Heart right ventricle (tissue), 16 donors: ENCODE data around the gene TRAIP. TPM values are rescaled to one million over a fixed set of nuclear protein-coding genes. Genes with fewer than 3 reads are reported as not detected.
A peak's percentile ranks its signal among the peaks of the same experiment; 100 is the strongest.

Experiments used
- ATAC-seq, 8 donors: fragments of 200-7000 bp; cut with Tn5 transposase; one replicate each; pipeline ENCODE4 v1.9.1; 2020; ENCODE audit warnings: mild to moderate bottlenecking in 8 of 8, moderate library complexity in 8 of 8, moderate number of reproducible peaks in 1 of 8
- DNase-seq, 2 donors: peaks; one replicate each; pipeline ENCODE4 v3.0.0-alpha.2; 2020
- H3K27ac ChIP-seq, 10 donors: fragments of 200-600 bp; sonication (generic) in 2 of 10; one replicate each; pipeline versions ENCODE4 v1.5.0 to v1.8.0; 2020 to 2022; ENCODE audit warnings: mild to moderate bottlenecking in 3 of 10
- H3K27me3 ChIP-seq, 7 donors: fragments of 200-600 bp; one replicate each; pipeline ENCODE4 v1.8.0; 2021 to 2022; ENCODE audit warnings: mild to moderate bottlenecking in 2 of 7
- H3K36me3 ChIP-seq, 9 donors: fragments of 200-600 bp; sonication (generic) in 1 of 9; one replicate each; pipeline versions ENCODE4 v1.5.0 to v1.8.0; 2020 to 2022; ENCODE audit warnings: mild to moderate bottlenecking in 2 of 9
- H3K4me1 ChIP-seq, 9 donors: fragments of 200-600 bp; sonication (generic) in 1 of 9; one replicate each; pipeline versions ENCODE4 v1.5.0 to v1.8.0; 2020 to 2022; ENCODE audit warnings: mild to moderate bottlenecking in 4 of 9
- H3K4me3 ChIP-seq, 10 donors: fragments of 200-600 bp; sonication (generic) in 2 of 10; one replicate each; pipeline versions ENCODE4 v1.5.0 to v1.8.0; 2020 to 2022; ENCODE audit warnings: mild to moderate bottlenecking in 7 of 10, moderate library complexity in 2 of 10
- H3K9me3 ChIP-seq, 11 donors: fragments of 200-600 bp in 10 of 11; sonication (generic) in 2 of 11; one replicate each; pipeline versions ENCODE4 v1.5.0 to v1.8.0; 2013 to 2022; ENCODE audit warnings: mild to moderate bottlenecking in 2 of 11, control low read depth in 1 of 11, moderate library complexity in 1 of 11
- CTCF ChIP-seq, 9 donors: fragments of 200-600 bp; sonication (generic) in 2 of 9; IDR thresholded peaks; one replicate each; pipeline versions ENCODE4 v1.5.0 to v1.8.0; 2021 to 2022; ENCODE audit warnings: antibody characterized with exemption in 9 of 9, mild to moderate bottlenecking in 5 of 9, moderate library complexity in 1 of 9
- WGBS, 2 donors: extraction: QIAGEN DNeasy Blood & Tissue Kit; methylation state at CpG; one replicate each; pipeline ENCODE4 v1.1.7; 2013; ENCODE audit warnings: inconsistent platforms in 1 of 2; 5-methylcytosine and 5-hydroxymethylcytosine counted together
- intact Hi-C, 10 donors: fragments of 100-400 bp; cut with DNase I; formaldehyde crosslinking; loops; one replicate each; pipeline versions ENCODE4 v1.11.1 to v1.14.2; 2022
- polyA plus RNA-seq, 2 donors: library from polyadenylated mRNA; stranded (reverse); fragments of 200-250 nt; gene quantifications; one replicate each; pipeline ENCODE4 v1.2.3, GENCODE V29; 2013
- total RNA-seq, 10 donors: library from RNA; stranded (reverse); fragmentation: NEBNext Ultra II Directional in 3 of 10; extraction: Animal tissue kit (Norgen Biotek cat#: 25700) in 3 of 10; gene quantifications; one replicate each; pipeline versions ENCODE4 v1.2.1 to v1.2.4, GENCODE V29; 2021 to 2023
- donor health status: Arrhythmogenic right ventricular cardiomyopathy.
- donor health status: ischemic (EF 13 %, LVEDD 7.1; RV severe dilation, severe dysfunction).
- donor health status: healthy with polysubstance abuse.
- donor health status: DM: no; HTN: yes; CAD: no.
- donor health status: DM: no; HTN: no; CAD: no.
- donor health status: ischemic (EF 25% LVEDD 6.9; RV normal size, moderate dysfunction).
- donor health status: ischemic (EF 25% LVEDD 5.7; RV mildly dilated, moderate dysfunction).
- donor health status: healthy.
- donor health status: DM: yes; HTN: yes; CAD: no.
- donor health status: Ischemic cardiomyopathy.
- donor health status: ischemic (EF 35%, LVEDD 5.7; RV mildly dilated, moderate dysfunction).
- donor health status: nonischemic (EF 11% LVEDD 7.7; RV severe dilation, severe dysfunction).
- donor health status: DM: yes; HTN: yes; CAD: no.
- donor health status: PGD.
- donor health status: ischemic (EF 29% LVEDD 5.4; RV normal size, mild dysfunction).
- donor health status: nonischemic (EF 23%, LVEDD 6.1; RV moderate dilation, normal function).

The TRAIP gene
- total and polyA plus RNA-seq, 12 donors, result 0.20 to 2.4 (median 1.4) TPM

- intact Hi-C loops, result loop anchor here in 6 of 10 donors (2.0 to 5.0 kb wide), 3 partner anchors 34 to 103 kb away; no protein-coding TSS in a partner anchor
- no peak for TF ChIP-seq CTCF (IDR thresholded peaks at IDR 0.05)
- Histone ChIP-seq H3K27ac (peak overlapping the region; percentile 68 to 99 (median 97)), H3K4me1 (peaks cover 34 to 56% (median 51%) of the 10 kb centered on the region in 9 donors), H3K4me3 (peak overlapping the region; percentile 55 to 99 (median 89)), H3K9me3 (no peaks in the 10 kb centered on the region), H3K27me3 (no peaks in the 10 kb centered on the region), H3K36me3 (peaks cover 0 to 19% (median 3%) of the 10 kb centered on the region in 9 donors)
- peak; percentile 23 to 41 for DNase-seq
- WGBS, 2 donors, result 37 to 48% methylated on average over 26 of the region's 26 CpGs
- ATAC-seq, result no peak
Observed at GRCh38 chr3:49804141-49805041, 52.0 kb downstream of the TRAIP start.

- WGBS, 2 donors, result 4 to 5% methylated on average over 41 of the region's 41 CpGs
- H3K4me3 ChIP-seq, result peak overlapping the region; percentile 55 to 99 (median 89)
- peaks cover 34 to 56% (median 51%) of the 10 kb centered on the region in 9 donors for H3K4me1 ChIP-seq
- intact Hi-C loops, result loop anchor here (1.0 to 5.0 kb wide), 5 partner anchors 35 to 104 kb away; partner anchors contain the start of gene MST1R (in 1 of the 10)
- H3K27me3 ChIP-seq, result no peaks in the 10 kb centered on the region
- no peak for TF ChIP-seq CTCF (IDR thresholded peaks at IDR 0.05)
- no peaks in the 10 kb centered on the region for H3K9me3 ChIP-seq
- peaks cover 0 to 11% (median 0%) of the 10 kb centered on the region in 9 donors for H3K36me3 ChIP-seq
- ATAC-seq, result peak in 4 of 8 donors; percentile 1 to 6 (median 4)
- peak; percentile 35 to 62 for DNase-seq
- peak overlapping the region; percentile 68 to 99 (median 97) for H3K27ac ChIP-seq
Observed at GRCh38 chr3:49803465-49804140, 52.8 kb downstream of the TRAIP start.

- DNase-seq (peak; percentile 90 to 94), ATAC-seq (peak; percentile 78 to 87 (median 83))
- WGBS, 2 donors, result 0% methylated on average over 71 of the region's 71 CpGs
- peak within 1 kb of the TSS; percentile 55 to 99 (median 89) for H3K4me3 ChIP-seq
- H3K27ac ChIP-seq, result peak within 1 kb of the TSS; percentile 68 to 99 (median 97)
- TF ChIP-seq CTCF (IDR thresholded peaks at IDR 0.05), result peak; percentile 89 to 97 (median 92)
- no peaks in the 10 kb centered on the region for H3K27me3 ChIP-seq
- H3K4me1 ChIP-seq, result peaks cover 34 to 52% (median 45%) of the 10 kb centered on the region in 9 donors
- H3K36me3 ChIP-seq, result peaks cover 0 to 6% (median 0%) of the 10 kb centered on the region in 9 donors
- no peaks in the 10 kb centered on the region for H3K9me3 ChIP-seq
- intact Hi-C loops, result loop anchor here in 9 of 10 donors (1.0 to 5.0 kb wide), 5 partner anchors 36 to 104 kb away; partner anchors contain the start of gene MST1R (in 1 of the 9)
Observed at GRCh38 chr3:49802719-49803464, 53.5 kb downstream of the TRAIP start, which contains the start of gene INKA1. Gene INKA1 (plus strand): TSS chr3:49803261. CDS start chr3:49803393, 132 bp downstream.
